LNCAP (cell line): ENCODE data around the gene KRT6B.

Experiments
- TF ChIP-seq, protein P1 (sequence below): fragments of 450-650 bp; IDR thresholded peaks from 2 replicates; pipeline ENCODE4 v1.5.1; 2017; ENCODE audit warnings: mild to moderate bottlenecking

Gene KRT6B

DNA sequence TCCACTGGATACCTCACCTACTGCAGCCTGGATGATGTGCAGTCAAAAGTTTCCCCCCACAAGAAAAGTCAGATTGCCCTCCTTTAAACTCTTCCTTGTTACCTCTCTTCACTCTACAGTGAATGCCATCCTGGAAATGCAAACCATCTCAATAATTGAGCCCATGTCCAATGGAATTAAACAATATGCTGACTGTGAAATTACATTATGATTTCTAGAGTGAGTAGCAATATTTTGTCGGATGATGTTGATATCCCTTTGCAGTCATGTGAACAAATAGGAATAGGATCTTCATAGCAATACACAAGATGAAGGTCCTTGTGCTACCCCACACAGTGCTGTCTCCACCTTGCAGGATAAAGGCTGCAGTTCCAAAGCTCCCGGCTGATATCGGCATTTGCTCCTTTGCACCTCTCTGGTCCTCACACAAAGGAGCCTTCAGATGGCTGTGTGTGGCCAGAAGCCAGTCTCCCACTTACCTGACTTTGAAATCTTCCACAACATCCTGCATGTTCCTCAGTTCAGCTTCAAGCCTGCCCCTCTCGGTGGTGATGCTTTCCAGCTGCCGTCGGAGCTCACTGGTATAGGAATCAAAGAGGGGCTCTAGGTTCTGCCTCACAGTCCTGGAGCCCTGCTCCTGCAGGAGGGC is 19.3 kb downstream of the KRT6B start:
- TF ChIP-seq, protein P1, sequence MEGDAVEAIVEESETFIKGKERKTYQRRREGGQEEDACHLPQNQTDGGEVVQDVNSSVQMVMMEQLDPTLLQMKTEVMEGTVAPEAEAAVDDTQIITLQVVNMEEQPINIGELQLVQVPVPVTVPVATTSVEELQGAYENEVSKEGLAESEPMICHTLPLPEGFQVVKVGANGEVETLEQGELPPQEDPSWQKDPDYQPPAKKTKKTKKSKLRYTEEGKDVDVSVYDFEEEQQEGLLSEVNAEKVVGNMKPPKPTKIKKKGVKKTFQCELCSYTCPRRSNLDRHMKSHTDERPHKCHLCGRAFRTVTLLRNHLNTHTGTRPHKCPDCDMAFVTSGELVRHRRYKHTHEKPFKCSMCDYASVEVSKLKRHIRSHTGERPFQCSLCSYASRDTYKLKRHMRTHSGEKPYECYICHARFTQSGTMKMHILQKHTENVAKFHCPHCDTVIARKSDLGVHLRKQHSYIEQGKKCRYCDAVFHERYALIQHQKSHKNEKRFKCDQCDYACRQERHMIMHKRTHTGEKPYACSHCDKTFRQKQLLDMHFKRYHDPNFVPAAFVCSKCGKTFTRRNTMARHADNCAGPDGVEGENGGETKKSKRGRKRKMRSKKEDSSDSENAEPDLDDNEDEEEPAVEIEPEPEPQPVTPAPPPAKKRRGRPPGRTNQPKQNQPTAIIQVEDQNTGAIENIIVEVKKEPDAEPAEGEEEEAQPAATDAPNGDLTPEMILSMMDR: no peak

DNA sequence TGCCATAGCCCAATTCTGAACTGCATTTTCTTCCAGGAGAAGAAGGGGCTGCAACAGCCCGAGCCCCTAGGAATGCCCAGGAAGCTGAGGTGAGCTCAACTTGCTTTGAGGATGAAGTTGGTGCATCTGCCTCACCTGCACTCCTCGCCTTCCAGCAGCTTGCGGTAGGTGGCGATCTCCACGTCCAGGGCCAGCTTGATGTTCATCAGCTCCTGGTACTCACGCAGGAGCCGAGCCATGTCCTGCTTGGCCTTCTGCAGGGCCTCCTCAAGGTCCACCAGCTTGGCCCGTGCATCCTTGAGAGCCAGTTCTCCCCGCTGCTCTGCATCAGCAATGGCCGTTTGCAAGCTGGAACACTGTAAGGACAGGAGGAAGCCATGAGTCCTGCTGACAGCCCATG is 23.8 kb downstream of the KRT6B start:
- TF ChIP-seq, protein P1: peak; percentile 39; the same call in 1 of the 2 replicates

DNA sequence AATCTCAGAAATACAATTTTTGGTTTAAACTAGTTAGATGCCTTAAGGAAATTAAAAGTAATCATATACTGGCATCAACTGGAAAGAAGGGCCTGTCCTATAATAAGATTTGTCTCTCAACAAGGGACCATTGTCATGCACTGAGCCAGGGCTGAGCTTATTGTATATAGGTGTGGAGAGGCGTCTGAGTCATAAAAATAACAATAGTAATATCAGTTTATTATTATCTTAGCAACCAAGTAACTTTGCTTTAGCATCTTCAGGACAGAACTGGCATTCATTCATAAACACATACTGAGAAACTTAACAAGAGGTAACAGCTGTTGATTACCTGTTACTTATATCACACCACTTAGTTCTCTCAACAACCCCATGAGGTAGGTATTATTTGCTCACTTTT is 24.9 kb downstream of the KRT6B start:
- TF ChIP-seq, protein P1: no peak

DNA sequence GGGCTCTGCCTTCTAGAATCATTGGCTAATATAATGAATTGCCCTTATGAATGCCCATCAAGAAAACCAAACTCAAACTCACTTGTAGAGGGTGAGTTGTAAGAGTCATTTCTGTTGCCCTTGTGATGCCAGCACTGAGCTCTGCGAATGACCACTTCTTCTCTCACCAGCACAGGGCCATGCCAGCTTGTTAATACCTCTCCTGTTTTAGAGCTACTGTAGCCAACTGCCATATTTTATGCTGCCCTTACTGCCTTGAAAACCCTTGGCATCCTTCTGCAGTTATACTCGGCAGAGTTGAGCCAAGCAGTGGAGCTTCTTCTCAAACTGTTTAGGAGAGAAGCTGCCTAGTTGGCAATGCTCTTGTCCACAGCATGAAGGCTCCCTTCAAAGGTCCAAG is 25.9 kb downstream of the KRT6B start:
- TF ChIP-seq, protein P1: no peak

DNA sequence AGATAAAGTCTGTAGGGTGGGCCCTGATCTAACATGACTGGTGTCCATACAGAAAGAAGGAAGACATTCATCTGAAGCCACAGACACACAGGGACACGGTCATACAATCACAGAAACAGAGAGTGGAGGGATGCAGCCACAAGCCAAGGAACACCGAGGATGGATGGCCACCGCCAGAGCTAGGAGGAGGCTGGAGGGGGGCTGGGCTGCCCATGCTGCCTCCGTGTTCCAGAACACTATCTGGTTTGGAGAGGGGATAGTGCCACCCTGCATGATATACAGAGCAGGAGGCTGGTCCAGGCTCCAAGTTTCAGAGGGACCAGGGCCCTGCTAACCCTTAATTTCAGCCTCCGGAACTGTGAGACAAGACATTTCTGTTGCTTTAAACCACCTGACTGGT is 26.5 kb downstream of the KRT6B start:
- TF ChIP-seq, protein P1: no peak

DNA sequence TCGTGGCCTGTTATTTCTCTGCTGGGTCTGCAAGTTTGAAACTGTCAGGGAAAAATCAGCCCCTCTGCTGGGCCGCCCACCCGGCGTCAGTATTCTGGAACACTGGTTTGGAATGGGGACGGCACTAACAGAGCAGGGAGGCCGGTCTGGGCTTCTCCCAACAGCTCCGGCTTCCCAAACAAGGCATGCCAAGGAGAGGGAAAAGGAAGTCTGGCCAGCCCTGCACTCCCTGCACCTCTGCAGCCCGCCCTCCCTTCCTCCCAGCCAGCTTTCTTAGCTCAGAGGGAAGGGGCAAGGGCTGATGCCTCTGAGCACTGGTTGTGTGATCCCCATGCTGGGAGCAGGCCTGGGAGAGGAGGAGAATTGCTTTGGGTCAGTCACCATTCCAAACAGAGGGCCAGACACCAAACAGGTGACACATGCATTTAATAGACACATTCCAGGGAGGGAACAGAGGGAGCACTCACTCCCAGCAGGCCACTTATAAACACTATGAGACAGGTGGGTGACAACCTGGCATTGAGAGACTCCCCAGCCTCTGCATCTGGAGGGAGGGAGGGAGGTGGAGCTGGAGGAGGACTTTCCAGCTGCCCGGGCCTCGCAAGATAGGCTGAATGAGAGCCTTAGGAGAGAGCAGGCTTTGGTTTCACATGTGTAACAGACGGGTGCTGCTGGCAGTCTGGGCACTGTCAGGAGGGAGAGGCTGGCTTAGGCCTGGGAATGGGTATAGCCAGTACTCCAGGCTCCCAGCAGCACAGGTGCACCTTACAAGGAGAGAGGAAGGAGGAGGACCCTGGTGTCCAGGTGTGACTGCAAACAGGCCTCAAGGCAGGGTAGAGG is 28.1 kb downstream of the KRT6B start:
- TF ChIP-seq, protein P1: no peak

DNA sequence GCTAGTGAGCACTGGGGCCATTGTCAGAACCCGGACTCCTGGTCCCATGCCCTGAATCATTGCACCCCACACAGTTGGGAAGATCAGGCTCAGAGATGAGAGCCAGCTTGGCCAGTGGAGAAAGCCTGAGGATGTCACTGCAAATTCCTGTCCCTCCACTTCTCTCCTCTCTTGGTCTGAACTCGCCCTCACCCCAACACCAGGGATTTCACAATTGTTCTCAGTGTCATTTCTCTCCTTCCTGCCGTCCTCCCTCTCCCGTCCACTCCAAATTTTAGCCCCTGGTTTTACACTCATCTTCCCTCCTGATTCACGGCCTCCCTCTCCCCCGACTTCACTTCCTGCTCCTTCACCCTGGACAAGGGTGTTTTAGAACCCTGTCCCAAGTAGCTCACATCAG is 28.9 kb downstream of the KRT6B start:
- TF ChIP-seq, protein P1: no peak
